Heart left ventricle (tissue), 16 donors: Measurements from ENCODE around the gene GLP1R. TPM values are rescaled to one million over a fixed set of nuclear protein-coding genes. Genes with fewer than 3 reads are reported as not detected.

Experiments
- ATAC-seq, 4 donors: fragments of 200-7000 bp; cut with Tn5 transposase; one replicate each; pipeline ENCODE4 v1.9.1; 2020 to 2022; ENCODE audit warnings: moderate library complexity in 4 of 4, mild to moderate bottlenecking in 3 of 4, moderate number of reproducible peaks in 1 of 4
- DNase-seq, 5 donors: peaks; one replicate each; pipeline ENCODE4 v3.0.0-alpha.2; 2020
- H3K27ac ChIP-seq, 12 donors: fragments of 200-600 bp; sonication (generic) in 4 of 12; one replicate each; pipeline versions ENCODE4 v1.5.0 to v1.8.0; 2016 to 2022; ENCODE audit warnings: mild to moderate bottlenecking in 2 of 12
- H3K27me3 ChIP-seq, 9 donors: fragments of 200-600 bp; sonication (generic) in 2 of 9; one replicate each; pipeline versions ENCODE4 v1.5.1 to v1.8.0; 2016 to 2022; ENCODE audit warnings: mild to moderate bottlenecking in 3 of 9
- H3K36me3 ChIP-seq, 9 donors: fragments of 200-600 bp; sonication (generic) in 2 of 9; one replicate each; pipeline versions ENCODE4 v1.5.0 to v1.8.0; 2018 to 2022; ENCODE audit warnings: mild to moderate bottlenecking in 2 of 9
- H3K4me1 ChIP-seq, 12 donors: fragments of 200-600 bp; sonication (generic) in 4 of 12; one replicate each; pipeline versions ENCODE4 v1.5.0 to v1.8.0; 2016 to 2022; ENCODE audit warnings: mild to moderate bottlenecking in 3 of 12
- H3K4me3 ChIP-seq, 12 donors: fragments of 200-600 bp; sonication (generic) in 4 of 12; one replicate each; pipeline versions ENCODE4 v1.5.0 to v1.8.0; 2017 to 2022; ENCODE audit warnings: mild to moderate bottlenecking in 9 of 12, moderate library complexity in 4 of 12
- H3K9me3 ChIP-seq, 12 donors: fragments of 200-600 bp; sonication (generic) in 4 of 12; one replicate each; pipeline versions ENCODE4 v1.5.0 to v1.8.0; 2016 to 2022; ENCODE audit warnings: mild to moderate bottlenecking in 1 of 12
- CTCF ChIP-seq, 12 donors: fragments of 200-600 bp; sonication (generic) in 4 of 12; IDR thresholded peaks; one replicate each; pipeline versions ENCODE4 v1.5.0 to v1.8.0; 2018 to 2022; ENCODE audit warnings: antibody characterized with exemption in 12 of 12, mild to moderate bottlenecking in 5 of 12
- POLR2A ChIP-seq, 2 donors: fragments of 450-650 bp; IDR thresholded peaks; one replicate each; pipeline ENCODE4 v1.6.1; 2017; ENCODE audit warnings: antibody characterized with exemption in 2 of 2, mild to moderate bottlenecking in 2 of 2, moderate library complexity in 2 of 2
- WGBS, 4 donors: extraction: QIAGEN DNeasy Blood & Tissue Kit in 2 of 4; methylation state at CpG; one replicate each; pipeline versions ENCODE4 v1.1.5 to v1.1.7; 2013 to 2018; 5-methylcytosine and 5-hydroxymethylcytosine counted together
- intact Hi-C, 10 donors: fragments of 100-400 bp; cut with DNase I; formaldehyde crosslinking; loops; one replicate each; pipeline versions ENCODE4 v1.11.1 to v1.14.2; 2022
- long read RNA-seq, 3 donors: library from polyadenylated mRNA; unstranded; transcript quantifications; one replicate each; pipeline ENCODE4 v2.0.0, GENCODE V29; 2020 to 2021
- polyA plus RNA-seq, 2 donors: library from polyadenylated mRNA; stranded (reverse); fragments of 200-250 nt; gene quantifications; one replicate each; pipeline ENCODE4 v1.2.3, GENCODE V29; 2013
- total RNA-seq, 9 donors: library from RNA; depleted of rRNA in 2 of 9; stranded (reverse); fragments of >200 nt in 2 of 9; fragmentation: NEBNext Ultra II Directional in 3 of 9; extraction: Animal tissue kit (Norgen Biotek cat#: 25700) in 3 of 9; gene quantifications; one replicate each; pipeline versions ENCODE4 v1.1.0 to v1.2.4, GENCODE V29; 2016 to 2023
- donor health status: ischemic (EF 13 %, LVEDD 7.1; RV severe dilation, severe dysfunction).
- donor health status: healthy with polysubstance abuse.
- donor health status: DM: no; HTN: yes; CAD: no.
- donor health status: DM: no; HTN: no; CAD: no.
- donor health status: ischemic (EF 25% LVEDD 6.9; RV normal size, moderate dysfunction).
- donor health status: ischemic (EF 25% LVEDD 5.7; RV mildly dilated, moderate dysfunction).
- donor health status: healthy.
- donor health status: DM: yes; HTN: yes; CAD: no.
- donor health status: ischemic (EF 35%, LVEDD 5.7; RV mildly dilated, moderate dysfunction).
- donor health status: nonischemic (EF 11% LVEDD 7.7; RV severe dilation, severe dysfunction).
- donor health status: DM: yes; HTN: yes; CAD: no.
- donor health status: PGD.
- donor health status: ischemic (EF 29% LVEDD 5.4; RV normal size, mild dysfunction).
- donor health status: nonischemic (EF 23%, LVEDD 6.1; RV moderate dilation, normal function).

Gene GLP1R
- 1 to 10 TPM in 8 of 9 donors, under 1 TPM in 1; 0.25 to 6.4 (median 2.4) TPM for total RNA-seq
- 1 to 10 TPM; 1.3 to 1.6 TPM for polyA plus RNA-seq
- long read RNA-seq, donor 1, partial matches to known transcripts, result 1 of 6 reads
- long read RNA-seq, donor 1, other reads (novel, unspliced or antisense), result 4 of 6 reads
- long read RNA-seq, donor 2, partial matches to known transcripts, result 0 of 12 reads
- long read RNA-seq, donor 2, other reads (novel, unspliced or antisense), result 11 of 12 reads
- long read RNA-seq, donor 3, partial matches to known transcripts, result 1 of 2 reads
- long read RNA-seq, donor 3, other reads (novel, unspliced or antisense), result 1 of 2 reads

- DNase-seq, result no peak
- intact Hi-C loops, result no loop called here
These were observed at the start of gene GLP1R for GRCh38 chr6:39048481-39049399. TSS of gene GLP1R (plus strand) at chr6:39048781. CDS start at chr6:39048841, 60 bp downstream.

GRCh38 chr6:39003072-39003471, 45.5 kb upstream of the GLP1R start:
- TF ChIP-seq POLR2A (IDR thresholded peaks at IDR 0.05), result no peak
- peak in 3 of 12 donors; percentile 10 to 14 (median 13) for TF ChIP-seq CTCF (IDR thresholded peaks at IDR 0.05)
- ATAC-seq, result no peak
- intact Hi-C loops, result no loop called here
- WGBS, 4 donors, result 24 to 29% (median 26%) methylated on average over 3 of the region's 3 CpGs
- H3K36me3 ChIP-seq, result no peaks in the 10 kb centered on the region
- no peak for DNase-seq
- peaks cover 0 to 30% (median 0%) of the 10 kb centered on the region in 9 donors for H3K27me3 ChIP-seq
- peaks cover 0 to 5% (median 0%) of the 10 kb centered on the region in 12 donors for H3K9me3 ChIP-seq
- no peak overlapping the region for H3K27ac ChIP-seq
- H3K4me3 ChIP-seq, result no peak overlapping the region
- no peaks in the 10 kb centered on the region for H3K4me1 ChIP-seq

More at GRCh38 chr6:39048481-39049399, at the start of gene GLP1R:
- H3K9me3 ChIP-seq, result no peaks in the 10 kb centered on the region
- ATAC-seq, result peak in 3 of 4 donors; percentile 29 to 70 (median 44)
- peak within 1 kb of the TSS; percentile 26 to 59 (median 43) for H3K4me3 ChIP-seq
- peaks cover 2 to 55% (median 25%) of the 10 kb centered on the region in 9 donors for H3K27me3 ChIP-seq
- peak within 1 kb of the TSS in 2 of 12 donors; percentile 5 to 40 for H3K27ac ChIP-seq
- H3K4me1 ChIP-seq, result peaks cover 0 to 14% (median 0%) of the 10 kb centered on the region in 12 donors
- no peaks in the 10 kb centered on the region for H3K36me3 ChIP-seq
- no peak for TF ChIP-seq POLR2A (IDR thresholded peaks at IDR 0.05)
- 1 to 5% (median 2%) methylated on average over 20 to 74 of the region's 74 CpGs for WGBS, 4 donors

- no peak for ATAC-seq
- Histone ChIP-seq H3K9me3 (peaks cover 0 to 5% (median 0%) of the 10 kb centered on the region in 12 donors), H3K36me3 (no peaks in the 10 kb centered on the region), H3K27me3 (peaks cover 0 to 34% (median 0%) of the 10 kb centered on the region in 9 donors), H3K27ac (no peak overlapping the region), H3K4me3 (no peak overlapping the region), H3K4me1 (no peaks in the 10 kb centered on the region)
- TF ChIP-seq CTCF (IDR thresholded peaks at IDR 0.05) (no peak), POLR2A (IDR thresholded peaks at IDR 0.05) (no peak)
- no peak for DNase-seq
- WGBS, 4 donors, result 83 to 88% (median 86%) methylated on average over 1 of the region's 1 CpG
- intact Hi-C loops, result no loop called here
These were observed 45.1 kb upstream of the GLP1R start for GRCh38 chr6:39003492-39003891.

GRCh38 chr6:39004801-39005200, 43.8 kb upstream of the GLP1R start:
- DNase-seq (no peak), ATAC-seq (no peak)
- whole genome bisulfite sequencing, 4 donors, result 48 to 67% (median 52%) methylated on average over 2 of the region's 2 CpGs
- H3K4me3 ChIP-seq, result no peak overlapping the region
- intact Hi-C loops, result no loop called here
- H3K4me1 ChIP-seq, result no peaks in the 10 kb centered on the region
- H3K27ac ChIP-seq, result no peak overlapping the region
- no peaks in the 10 kb centered on the region for H3K36me3 ChIP-seq
- H3K9me3 ChIP-seq, result peaks cover 0 to 5% (median 0%) of the 10 kb centered on the region in 12 donors
- peaks cover 0 to 35% (median 0%) of the 10 kb centered on the region in 9 donors for H3K27me3 ChIP-seq
- TF ChIP-seq CTCF (IDR thresholded peaks at IDR 0.05) (no peak), POLR2A (IDR thresholded peaks at IDR 0.05) (no peak)
